Renal cortical epithelial cell (primary cell): ENCODE results near the gene WNT5A. TPM values are rescaled to one million over a fixed set of nuclear protein-coding genes. Genes with fewer than 3 reads are reported as not detected.

ENCODE experiments used
- DNase-seq: peaks from one replicate; pipeline ENCODE4 v3.0.0-alpha.2; 2011; ENCODE audit warnings: low read depth
- total RNA-seq: library from RNA; depleted of rRNA; stranded (reverse); fragments of >200 nt; gene quantifications from 2 replicates; pipeline ENCODE4 v1.2.3, GENCODE V29; 2014

WNT5A gene
- total RNA-seq, 1 donor from 2014 or later = 32.2 TPM

GRCh38 chr3:55481744-55482495 lies 5.2 kb downstream of the WNT5A start:
- DNase-seq = no peak

GRCh38 chr3:55480911-55481743 lies 6.0 kb downstream of the WNT5A start:
- no peak for DNase-seq

- DNase-seq = no peak
Measured at GRCh38 chr3:55477306-55478303, 9.5 kb downstream of the WNT5A start.

GRCh38 chr3:55476515-55476914 lies 10.6 kb downstream of the WNT5A start:
- DNase-seq = peak; percentile 50

- DNase-seq = no peak
Measured at GRCh38 chr3:55474213-55474632, 12.9 kb downstream of the WNT5A start.

GRCh38 chr3:55473788-55474187 lies 13.3 kb downstream of the WNT5A start:
- DNase-seq = no peak

- DNase-seq = no peak
Measured at GRCh38 chr3:55471522-55472280, 15.4 kb downstream of the WNT5A start.

GRCh38 chr3:55471084-55471483 lies 16.0 kb downstream of the WNT5A start:
- no peak for DNase-seq

- DNase-seq = no peak
Measured at GRCh38 chr3:55469957-55470526, 17.1 kb downstream of the WNT5A start.

GRCh38 chr3:55468251-55468650 lies 18.9 kb downstream of the WNT5A start:
- no peak for DNase-seq

GRCh38 chr3:55467099-55467498 lies 20.0 kb downstream of the WNT5A start:
- DNase-seq = peak; percentile 54

- no peak for DNase-seq
Measured at GRCh38 chr3:55466526-55466925, 20.6 kb downstream of the WNT5A start.

- peak; percentile 83 for DNase-seq
Measured at GRCh38 chr3:55461896-55462295, 25.2 kb downstream of the WNT5A start.

GRCh38 chr3:55459838-55460237 lies 27.3 kb downstream of the WNT5A start:
- DNase-seq = no peak

GRCh38 chr3:55458181-55458790 lies 28.8 kb downstream of the WNT5A start:
- no peak for DNase-seq

GRCh38 chr3:55455915-55456314 lies 31.2 kb downstream of the WNT5A start:
- DNase-seq = no peak

GRCh38 chr3:55454611-55455010 lies 32.5 kb downstream of the WNT5A start:
- peak; percentile 36 for DNase-seq

GRCh38 chr3:55453886-55454496 lies 33.1 kb downstream of the WNT5A start:
- peak; percentile 79 for DNase-seq

GRCh38 chr3:55452886-55453285 lies 34.2 kb downstream of the WNT5A start:
- DNase-seq = no peak

- DNase-seq = no peak
Measured at GRCh38 chr3:55449527-55449926, 37.6 kb downstream of the WNT5A start.
